ENCODE results near the gene SPTY2D1. TPM values are rescaled to one million over a fixed set of nuclear protein-coding genes. Genes with fewer than 3 reads are reported as not detected.
"Not testable (repeated sequence)": the region's sequence is repeated elsewhere in the genome, so short reads cannot be mapped to it uniquely, and the experiment has no call there.

The SPTY2D1 gene
- total RNA-seq (10.2 TPM), polyA plus RNA-seq (6.5 TPM)
- long read RNA-seq, donor 1, full-length matches to known transcripts = 1 of 1 reads
- long read RNA-seq, donor 1, partial matches to known transcripts = 0 of 1 reads
- long read RNA-seq, donor 1, other reads (novel, unspliced or antisense) = 0 of 1 reads
- long read RNA-seq, donor 2 = 0 reads
- long read RNA-seq, donor 3, full-length matches to known transcripts = 1 of 1 reads
- long read RNA-seq, donor 3, partial matches to known transcripts = 0 of 1 reads
- long read RNA-seq, donor 3, other reads (novel, unspliced or antisense) = 0 of 1 reads
- long read RNA-seq, donor 4 = 0 reads
- long read RNA-seq, donor 5, full-length matches to known transcripts = 1 of 9 reads
- long read RNA-seq, donor 5, partial matches to known transcripts = 8 of 9 reads
- long read RNA-seq, donor 5, other reads (novel, unspliced or antisense) = 0 of 9 reads
- long read RNA-seq, donor 6, full-length matches to known transcripts = 5 of 5 reads
- long read RNA-seq, donor 6, partial matches to known transcripts = 0 of 5 reads
- long read RNA-seq, donor 6, other reads (novel, unspliced or antisense) = 0 of 5 reads
- long read RNA-seq, donor 7, full-length matches to known transcripts = 1 of 1 reads
- long read RNA-seq, donor 7, partial matches to known transcripts = 0 of 1 reads
- long read RNA-seq, donor 7, other reads (novel, unspliced or antisense) = 0 of 1 reads
- long read RNA-seq, donor 8 = 0 reads
- long read RNA-seq, donor 9, full-length matches to known transcripts = 1 of 1 reads
- long read RNA-seq, donor 9, partial matches to known transcripts = 0 of 1 reads
- long read RNA-seq, donor 9, other reads (novel, unspliced or antisense) = 0 of 1 reads
- long read RNA-seq, donor 10 = 0 reads

- H3K4me3 ChIP-seq (ENCODE audit: low read length in 2 of 2) = peak within 1 kb of the TSS; percentile 67 to 72
- DNase-seq (ENCODE audit: low read depth in 6 of 9, low spot score in 9 of 9) = peak; percentile 93 to 99 (median 97)
- under 1% methylated on average over 60 of the region's 60 CpGs for WGBS
- no peaks in the 10 kb centered on the region for H3K36me3 ChIP-seq (ENCODE audit: control insufficient read depth in 2 of 2, insufficient read depth in 2 of 2, low read length in 1 of 2)
- H3K27me3 ChIP-seq (ENCODE audit: control insufficient read depth in 2 of 2, insufficient read depth in 1 of 2, low read length in 1 of 2) = no peaks in the 10 kb centered on the region
- no peaks in the 10 kb centered on the region for H3K9me3 ChIP-seq (ENCODE audit: control insufficient read depth in 2 of 2, insufficient read depth in 1 of 2, low read length in 1 of 2)
- peak within 1 kb of the TSS; percentile 97 for H3K27ac ChIP-seq (ENCODE audit: low read depth in 1 of 2, low read length in 1 of 2)
- peaks cover 5 to 10% of the 10 kb centered on the region in 2 donors for H3K4me1 ChIP-seq (ENCODE audit: control insufficient read depth in 2 of 2, insufficient read depth in 2 of 2, low read length in 2 of 2)
These were observed at the start of gene SPTY2D1 for GRCh38 chr11:18634140-18635032. TSS of gene SPTY2D1 (minus strand) at chr11:18634342. CDS start at chr11:18634257, 85 bp downstream.

GRCh38 chr11:18682466-18682865 is 48.3 kb upstream of the SPTY2D1 start:
- Histone ChIP-seq H3K4me3 (ENCODE audit: low read length in 2 of 2) (no peak overlapping the region), H3K27me3 (ENCODE audit: control insufficient read depth in 2 of 2, insufficient read depth in 1 of 2, low read length in 1 of 2) (no peaks in the 10 kb centered on the region), H3K27ac (ENCODE audit: low read depth in 1 of 2, low read length in 1 of 2) (no peak overlapping the region), H3K4me1 (ENCODE audit: control insufficient read depth in 2 of 2, insufficient read depth in 2 of 2, low read length in 2 of 2) (no peaks in the 10 kb centered on the region), H3K9me3 (ENCODE audit: control insufficient read depth in 2 of 2, insufficient read depth in 1 of 2, low read length in 1 of 2) (no peaks in the 10 kb centered on the region), H3K36me3 (ENCODE audit: control insufficient read depth in 2 of 2, insufficient read depth in 2 of 2, low read length in 1 of 2) (no peaks in the 10 kb centered on the region)
- WGBS = 94% methylated on average over 3 of the region's 3 CpGs
- no peak for DNase-seq (ENCODE audit: low read depth in 6 of 9, low spot score in 9 of 9)

- not testable (repeated sequence) for H3K4me3 ChIP-seq (ENCODE audit: low read length in 2 of 2); H3K27me3 ChIP-seq (ENCODE audit: control insufficient read depth in 2 of 2, insufficient read depth in 1 of 2, low read length in 1 of 2); H3K36me3 ChIP-seq (ENCODE audit: control insufficient read depth in 2 of 2, insufficient read depth in 2 of 2, low read length in 1 of 2); H3K4me1 ChIP-seq (ENCODE audit: control insufficient read depth in 2 of 2, insufficient read depth in 2 of 2, low read length in 2 of 2); DNase-seq (ENCODE audit: low read depth in 6 of 9, low spot score in 9 of 9); H3K9me3 ChIP-seq (ENCODE audit: control insufficient read depth in 2 of 2, insufficient read depth in 1 of 2, low read length in 1 of 2); H3K27ac ChIP-seq (ENCODE audit: low read depth in 1 of 2, low read length in 1 of 2)
- 94% methylated on average over 1 of the region's 1 CpG for WGBS
These were observed 47.8 kb upstream of the SPTY2D1 start for GRCh38 chr11:18681949-18682348.

- no peaks in the 10 kb centered on the region for H3K36me3 ChIP-seq (ENCODE audit: control insufficient read depth in 2 of 2, insufficient read depth in 2 of 2, low read length in 1 of 2)
- WGBS = 96% methylated on average over 3 of the region's 3 CpGs
- no peaks in the 10 kb centered on the region for H3K4me1 ChIP-seq (ENCODE audit: control insufficient read depth in 2 of 2, insufficient read depth in 2 of 2, low read length in 2 of 2)
- no peak overlapping the region for H3K27ac ChIP-seq (ENCODE audit: low read depth in 1 of 2, low read length in 1 of 2)
- H3K27me3 ChIP-seq (ENCODE audit: control insufficient read depth in 2 of 2, insufficient read depth in 1 of 2, low read length in 1 of 2) = no peaks in the 10 kb centered on the region
- H3K9me3 ChIP-seq (ENCODE audit: control insufficient read depth in 2 of 2, insufficient read depth in 1 of 2, low read length in 1 of 2) = no peaks in the 10 kb centered on the region
- H3K4me3 ChIP-seq (ENCODE audit: low read length in 2 of 2) = no peak overlapping the region
- DNase-seq (ENCODE audit: low read depth in 6 of 9, low spot score in 9 of 9) = no peak
These were observed 43.4 kb upstream of the SPTY2D1 start for GRCh38 chr11:18677560-18677959.

- Histone ChIP-seq H3K4me1 (ENCODE audit: control insufficient read depth in 2 of 2, insufficient read depth in 2 of 2, low read length in 2 of 2) (no peaks in the 10 kb centered on the region), H3K27ac (ENCODE audit: low read depth in 1 of 2, low read length in 1 of 2) (no peak overlapping the region), H3K4me3 (ENCODE audit: low read length in 2 of 2) (no peak overlapping the region), H3K27me3 (ENCODE audit: control insufficient read depth in 2 of 2, insufficient read depth in 1 of 2, low read length in 1 of 2) (no peaks in the 10 kb centered on the region), H3K9me3 (ENCODE audit: control insufficient read depth in 2 of 2, insufficient read depth in 1 of 2, low read length in 1 of 2) (no peaks in the 10 kb centered on the region), H3K36me3 (ENCODE audit: control insufficient read depth in 2 of 2, insufficient read depth in 2 of 2, low read length in 1 of 2) (no peaks in the 10 kb centered on the region)
- no peak for DNase-seq (ENCODE audit: low read depth in 6 of 9, low spot score in 9 of 9)
- 68% methylated on average over 4 of the region's 4 CpGs for WGBS
These were observed 42.7 kb upstream of the SPTY2D1 start for GRCh38 chr11:18676803-18677202.

GRCh38 chr11:18672209-18672608 is 38.1 kb upstream of the SPTY2D1 start:
- not testable (repeated sequence) for H3K9me3 ChIP-seq (ENCODE audit: control insufficient read depth in 2 of 2, insufficient read depth in 1 of 2, low read length in 1 of 2)
- DNase-seq (ENCODE audit: low read depth in 6 of 9, low spot score in 9 of 9) = peak in 3 of 9 donors; percentile 3 to 52 (median 22)
- WGBS = 33% methylated on average over 7 of the region's 7 CpGs

GRCh38 chr11:18671246-18671645 is 37.1 kb upstream of the SPTY2D1 start:
- Histone ChIP-seq H3K9me3 (ENCODE audit: control insufficient read depth in 2 of 2, insufficient read depth in 1 of 2, low read length in 1 of 2) (no peaks in the 10 kb centered on the region), H3K27ac (ENCODE audit: low read depth in 1 of 2, low read length in 1 of 2) (no peak overlapping the region), H3K4me3 (ENCODE audit: low read length in 2 of 2) (no peak overlapping the region), H3K36me3 (ENCODE audit: control insufficient read depth in 2 of 2, insufficient read depth in 2 of 2, low read length in 1 of 2) (no peaks in the 10 kb centered on the region), H3K27me3 (ENCODE audit: control insufficient read depth in 2 of 2, insufficient read depth in 1 of 2, low read length in 1 of 2) (no peaks in the 10 kb centered on the region), H3K4me1 (ENCODE audit: control insufficient read depth in 2 of 2, insufficient read depth in 2 of 2, low read length in 2 of 2) (no peaks in the 10 kb centered on the region)
- over 99% methylated on average over 2 of the region's 2 CpGs for WGBS
- DNase-seq (ENCODE audit: low read depth in 6 of 9, low spot score in 9 of 9) = no peak

More at GRCh38 chr11:18672209-18672608, 38.1 kb upstream of the SPTY2D1 start:
- H3K27ac ChIP-seq (ENCODE audit: low read depth in 1 of 2, low read length in 1 of 2); H3K4me1 ChIP-seq (ENCODE audit: control insufficient read depth in 2 of 2, insufficient read depth in 2 of 2, low read length in 2 of 2); H3K27me3 ChIP-seq (ENCODE audit: control insufficient read depth in 2 of 2, insufficient read depth in 1 of 2, low read length in 1 of 2); H3K36me3 ChIP-seq (ENCODE audit: control insufficient read depth in 2 of 2, insufficient read depth in 2 of 2, low read length in 1 of 2); H3K4me3 ChIP-seq (ENCODE audit: low read length in 2 of 2): not testable (repeated sequence)

- no peaks in the 10 kb centered on the region for H3K36me3 ChIP-seq (ENCODE audit: control insufficient read depth in 2 of 2, insufficient read depth in 2 of 2, low read length in 1 of 2)
- no peak overlapping the region for H3K4me3 ChIP-seq (ENCODE audit: low read length in 2 of 2)
- 92% methylated on average over 4 of the region's 4 CpGs for WGBS
- H3K4me1 ChIP-seq (ENCODE audit: control insufficient read depth in 2 of 2, insufficient read depth in 2 of 2, low read length in 2 of 2) = no peaks in the 10 kb centered on the region
- H3K27me3 ChIP-seq (ENCODE audit: control insufficient read depth in 2 of 2, insufficient read depth in 1 of 2, low read length in 1 of 2) = no peaks in the 10 kb centered on the region
- H3K27ac ChIP-seq (ENCODE audit: low read depth in 1 of 2, low read length in 1 of 2) = no peak overlapping the region
- H3K9me3 ChIP-seq (ENCODE audit: control insufficient read depth in 2 of 2, insufficient read depth in 1 of 2, low read length in 1 of 2) = no peaks in the 10 kb centered on the region
- DNase-seq (ENCODE audit: low read depth in 6 of 9, low spot score in 9 of 9) = no peak
These were observed 35.6 kb upstream of the SPTY2D1 start for GRCh38 chr11:18669711-18670110.

Data from thymus (tissue), 14 donors.